ENCODE data around the gene RASGRP1.

Gene RASGRP1

GRCh38 chr15:38453971-38454695, 110.5 kb downstream of the RASGRP1 start, which contains the start of gene FAM98B:
TSS of gene FAM98B (plus strand) at chr15:38454127. CDS start at chr15:38454162, 35 bp downstream.
- peak; percentile 23 to 63 for DNase-seq

GRCh38 chr15:38441130-38441519, 123.5 kb downstream of the RASGRP1 start:
- DNase-seq: no peak

- DNase-seq: peak in 1 of 2 experiments; percentile 29
Observed at GRCh38 chr15:38440353-38441129, 124.1 kb downstream of the RASGRP1 start.

All from SW 1271 (cell line).